ENCODE measurements around the gene KLHL14.
"Not testable (repeated sequence)": the region's sequence is repeated elsewhere in the genome, so short reads cannot be mapped to it uniquely, and the experiment has no call there.

Gene KLHL14

GRCh38 chr18:32672398-32672797, 100.4 kb downstream of the KLHL14 start:
- no peak for DNase-seq (ENCODE audit: low read depth in 2 of 2)
- no peak for TF ChIP-seq CTCF (IDR thresholded peaks at IDR 0.05; ENCODE audit: low read depth, low read length)
- H3K4me3 ChIP-seq (replicated peaks in 1 of 2; ENCODE audit: low read depth in 2 of 2, low read length in 2 of 2), result no peak overlapping the region

GRCh38 chr18:32670727-32671126, 102.1 kb downstream of the KLHL14 start:
- no peak for TF ChIP-seq CTCF (IDR thresholded peaks at IDR 0.05; ENCODE audit: low read depth, low read length)
- DNase-seq (ENCODE audit: low read depth in 2 of 2), result no peak
- no peak overlapping the region for H3K4me3 ChIP-seq (replicated peaks in 1 of 2; ENCODE audit: low read depth in 2 of 2, low read length in 2 of 2)

- no peak for TF ChIP-seq CTCF (IDR thresholded peaks at IDR 0.05; ENCODE audit: low read depth, low read length)
- DNase-seq (ENCODE audit: low read depth in 2 of 2), result no peak
Measured at GRCh38 chr18:32669549-32670165, 103.2 kb downstream of the KLHL14 start.

GRCh38 chr18:32668956-32669355, 103.9 kb downstream of the KLHL14 start:
- TF ChIP-seq CTCF (IDR thresholded peaks at IDR 0.05; ENCODE audit: low read depth, low read length), result no peak

More at GRCh38 chr18:32669549-32670165, 103.2 kb downstream of the KLHL14 start:
- no peak overlapping the region for H3K4me3 ChIP-seq (replicated peaks in 1 of 2; ENCODE audit: low read depth in 2 of 2, low read length in 2 of 2)

GRCh38 chr18:32661486-32662299, 111.1 kb downstream of the KLHL14 start:
- DNase-seq (ENCODE audit: low read depth in 2 of 2), result peak in 1 of 2 donors; percentile 5
- no peak for TF ChIP-seq CTCF (IDR thresholded peaks at IDR 0.05; ENCODE audit: low read depth, low read length)
- no peak overlapping the region for H3K4me3 ChIP-seq (replicated peaks in 1 of 2; ENCODE audit: low read depth in 2 of 2, low read length in 2 of 2)

More at GRCh38 chr18:32668956-32669355, 103.9 kb downstream of the KLHL14 start:
- DNase-seq (ENCODE audit: low read depth in 2 of 2), result no peak
- no peak overlapping the region for H3K4me3 ChIP-seq (replicated peaks in 1 of 2; ENCODE audit: low read depth in 2 of 2, low read length in 2 of 2)

- H3K4me3 ChIP-seq (replicated peaks in 1 of 2; ENCODE audit: low read depth in 2 of 2, low read length in 2 of 2); DNase-seq (ENCODE audit: low read depth in 2 of 2): not testable (repeated sequence)
Measured at GRCh38 chr18:32654507-32654906, 118.3 kb downstream of the KLHL14 start.

- not testable (repeated sequence) for DNase-seq (ENCODE audit: low read depth in 2 of 2); H3K4me3 ChIP-seq (replicated peaks in 1 of 2; ENCODE audit: low read depth in 2 of 2, low read length in 2 of 2)
Measured at GRCh38 chr18:32637659-32638058, 135.2 kb downstream of the KLHL14 start.

Data from cardiac fibroblast (primary cell).